Measurements from ENCODE around the gene PHACTR3.

PHACTR3 gene

GRCh38 chr20:59735486-59735885, 131.1 kb downstream of the PHACTR3 start:
- no peak for DNase-seq (ENCODE audit: low spot score)

GRCh38 chr20:59735917-59736316, 131.6 kb downstream of the PHACTR3 start:
- DNase-seq (ENCODE audit: low spot score), result no peak

- DNase-seq (ENCODE audit: low spot score), result no peak
Measured at GRCh38 chr20:59736366-59736765, 132.0 kb downstream of the PHACTR3 start.

GRCh38 chr20:59737073-59737666, 132.8 kb downstream of the PHACTR3 start:
- DNase-seq (ENCODE audit: low spot score), result no peak

- DNase-seq (ENCODE audit: low spot score), result no peak
Measured at GRCh38 chr20:59737816-59738215, 133.5 kb downstream of the PHACTR3 start.

- no peak for DNase-seq (ENCODE audit: low spot score)
Measured at GRCh38 chr20:59738851-59739250, 134.5 kb downstream of the PHACTR3 start.

GRCh38 chr20:59740621-59741020, 136.3 kb downstream of the PHACTR3 start:
- no peak for DNase-seq (ENCODE audit: low spot score)

- no peak for DNase-seq (ENCODE audit: low spot score)
Measured at GRCh38 chr20:59741073-59741472, 136.7 kb downstream of the PHACTR3 start.

- no peak for DNase-seq (ENCODE audit: low spot score)
Measured at GRCh38 chr20:59742351-59743095, 138.2 kb downstream of the PHACTR3 start.

GRCh38 chr20:59743308-59743707, 139.0 kb downstream of the PHACTR3 start:
- DNase-seq (ENCODE audit: low spot score), result no peak

- no peak for DNase-seq (ENCODE audit: low spot score)
Measured at GRCh38 chr20:59743767-59744485, 139.6 kb downstream of the PHACTR3 start.

GRCh38 chr20:59744756-59745155, 140.4 kb downstream of the PHACTR3 start:
- no peak for DNase-seq (ENCODE audit: low spot score)

GRCh38 chr20:59745201-59745600, 140.9 kb downstream of the PHACTR3 start:
- no peak for DNase-seq (ENCODE audit: low spot score)

GRCh38 chr20:59745716-59746115, 141.4 kb downstream of the PHACTR3 start:
- no peak for DNase-seq (ENCODE audit: low spot score)

GRCh38 chr20:59746155-59746554, 141.8 kb downstream of the PHACTR3 start:
- no peak for DNase-seq (ENCODE audit: low spot score)

- no peak for DNase-seq (ENCODE audit: low spot score)
Measured at GRCh38 chr20:59747671-59748515, 143.6 kb downstream of the PHACTR3 start.

GRCh38 chr20:59748619-59749191, 144.4 kb downstream of the PHACTR3 start:
- no peak for DNase-seq (ENCODE audit: low spot score)

- no peak for DNase-seq (ENCODE audit: low spot score)
Measured at GRCh38 chr20:59749301-59749700, 145.0 kb downstream of the PHACTR3 start.

- no peak for DNase-seq (ENCODE audit: low spot score)
Measured at GRCh38 chr20:59750209-59750840, 146.0 kb downstream of the PHACTR3 start.

GRCh38 chr20:59751075-59751711, 146.9 kb downstream of the PHACTR3 start:
- DNase-seq (ENCODE audit: low spot score), result no peak

- no peak for DNase-seq (ENCODE audit: low spot score)
Measured at GRCh38 chr20:59752101-59752586, 147.8 kb downstream of the PHACTR3 start.

Data from CD4-positive, alpha-beta T cell treated with Interleukin-15 for 4 hours (primary cell).